Measurements from ENCODE around the gene PIGO.

Gene PIGO

GRCh38 chr9:35105571-35106342, 9.4 kb upstream of the PIGO start:
- no peak for DNase-seq

- DNase-seq = no peak
Measured at GRCh38 chr9:35105126-35105525, 8.7 kb upstream of the PIGO start.

GRCh38 chr9:35104586-35104985, 8.2 kb upstream of the PIGO start:
- no peak for DNase-seq

GRCh38 chr9:35103660-35104191, 7.3 kb upstream of the PIGO start:
- DNase-seq = no peak

- DNase-seq = peak; percentile 93
Measured at GRCh38 chr9:35102769-35103659, 6.6 kb upstream of the PIGO start, which contains the start of gene STOML2. TSS of gene STOML2 (minus strand) at chr9:35103131. CDS start at chr9:35103094, 37 bp downstream.

GRCh38 chr9:35102465-35102768, 6.0 kb upstream of the PIGO start:
- no peak for DNase-seq

- DNase-seq = no peak
Measured at GRCh38 chr9:35097573-35097972, 1.2 kb upstream of the PIGO start.

- no peak for DNase-seq
Measured at GRCh38 chr9:35091536-35091935, 4.9 kb downstream of the PIGO start.

- no peak for DNase-seq
Measured at GRCh38 chr9:35089434-35089833, 7.0 kb downstream of the PIGO start.

- DNase-seq = no peak
Measured at GRCh38 chr9:35085078-35085477, 11.3 kb downstream of the PIGO start.

- DNase-seq = peak; percentile 89
Measured at GRCh38 chr9:35079426-35080341, 16.7 kb downstream of the PIGO start, which contains the start of gene FANCG. TSS of gene FANCG (minus strand) at chr9:35079942. CDS start at chr9:35079524, 418 bp downstream.

GRCh38 chr9:35079041-35079425, 17.4 kb downstream of the PIGO start:
- no peak for DNase-seq

- no peak for DNase-seq
Measured at GRCh38 chr9:35078066-35078465, 18.3 kb downstream of the PIGO start.

GRCh38 chr9:35076848-35077247, 19.5 kb downstream of the PIGO start:
- DNase-seq = no peak

- DNase-seq = no peak
Measured at GRCh38 chr9:35075358-35075757, 21.0 kb downstream of the PIGO start.

GRCh38 chr9:35074791-35075190, 21.6 kb downstream of the PIGO start:
- no peak for DNase-seq

- DNase-seq = no peak
Measured at GRCh38 chr9:35074141-35074540, 22.2 kb downstream of the PIGO start.

- no peak for DNase-seq
Measured at GRCh38 chr9:35073279-35073612, 23.1 kb downstream of the PIGO start.

- peak; percentile 98 for DNase-seq
Measured at GRCh38 chr9:35072461-35073278, 23.7 kb downstream of the PIGO start, which contains the start of gene VCP. TSS of gene VCP (minus strand) at chr9:35072625. CDS start at chr9:35072353, 272 bp downstream.

GRCh38 chr9:35071814-35072460, 24.5 kb downstream of the PIGO start:
- peak; percentile 70 for DNase-seq

Measured in NCI-H774 (cell line).